GM23248 (cell line): ENCODE data around the gene SPTLC3.

ENCODE experiments used
- EZH2 ChIP-seq: fragments of 200-600 bp; sonication (generic); IDR thresholded peaks from 2 replicates; pipeline ENCODE4 v1.6.1; 2018; ENCODE audit warnings: antibody characterized with exemption, mild to moderate bottlenecking; ENCODE audit not compliant: insufficient read depth, poor library complexity, severe bottlenecking
- EZH2phosphoT487 ChIP-seq: fragments of 200-600 bp; sonication (generic); IDR thresholded peaks from 2 replicates; pipeline ENCODE4 v1.6.1; 2018; ENCODE audit warnings: antibody characterized with exemption, moderate library complexity, mild to moderate bottlenecking, low read depth; ENCODE audit not compliant: insufficient read depth

GRCh38 chr20:13105039-13105438, 96.3 kb downstream of the SPTLC3 start:
- TF ChIP-seq EZH2 (no peak), EZH2phosphoT487 (no peak)
